Endodermal cell (in vitro differentiated cells): ENCODE measurements around the gene PCOLCE2. TPM values are rescaled to one million over a fixed set of nuclear protein-coding genes. Genes with fewer than 3 reads are reported as not detected.

ENCODE experiments used
- DNase-seq: peaks from one replicate; pipeline ENCODE4 v3.0.0-alpha.2; 2017
- H3K27ac ChIP-seq: 2 replicates; pipeline ENCODE4 v1.5.1; 2013; ENCODE audit warnings: mild to moderate bottlenecking, low read depth, low read length, moderate library complexity
- H3K27me3 ChIP-seq: 2 replicates; pipeline ENCODE4 v1.6.1; 2013; ENCODE audit warnings: mild to moderate bottlenecking, low read length, moderate library complexity; ENCODE audit not compliant: insufficient read depth, control insufficient read depth, poor library complexity, severe bottlenecking
- H3K36me3 ChIP-seq: 2 replicates; pipeline ENCODE4 v1.7.0; 2013; ENCODE audit warnings: mild to moderate bottlenecking, low read length, moderate library complexity; ENCODE audit not compliant: control insufficient read depth, insufficient read depth
- H3K4me1 ChIP-seq: one replicate; pipeline ENCODE4 v1.7.0; 2013; ENCODE audit warnings: low read length; ENCODE audit not compliant: control insufficient read depth, insufficient read depth
- H3K4me3 ChIP-seq: 2 replicates; pipeline ENCODE4 v1.5.1; 2013; ENCODE audit warnings: mild to moderate bottlenecking, low read length, moderate library complexity
- H3K9ac ChIP-seq: 2 replicates; pipeline ENCODE4 v1.6.1; 2013; ENCODE audit warnings: mild to moderate bottlenecking, low read length, moderate library complexity; ENCODE audit not compliant: poor library complexity, severe bottlenecking; ENCODE audit errors: extremely low read depth
- H3K9me3 ChIP-seq: 2 replicates; pipeline ENCODE4 v1.6.1; 2013; ENCODE audit warnings: mild to moderate bottlenecking, low read length, moderate library complexity; ENCODE audit not compliant: control insufficient read depth
- H3K27ac Mint-ChIP-seq: 2 replicates; pipeline ENCODE4 v1.8.0; 2020; ENCODE audit warnings: mixed read lengths
- H3K27me3 Mint-ChIP-seq: 2 replicates; pipeline ENCODE4 v1.8.0; 2021; ENCODE audit warnings: mild to moderate bottlenecking, mixed read lengths; ENCODE audit not compliant: insufficient read depth
- H3K36me3 Mint-ChIP-seq: 2 replicates; pipeline ENCODE4 v1.8.0; 2020; ENCODE audit warnings: low read depth, mixed read lengths
- H3K4me1 Mint-ChIP-seq: 2 replicates; pipeline ENCODE4 v1.8.0; 2020; ENCODE audit warnings: mixed read lengths
- H3K4me3 Mint-ChIP-seq: 2 replicates; pipeline ENCODE4 v1.8.0; 2020; ENCODE audit warnings: mild to moderate bottlenecking, moderate library complexity, mixed read lengths
- H3K9me3 Mint-ChIP-seq: 2 replicates; pipeline ENCODE4 v1.8.0; 2020; ENCODE audit warnings: mild to moderate bottlenecking, mixed read lengths
- CTCF ChIP-seq: fragments of 200-600 bp; sonication (generic); conservative IDR thresholded peaks from 2 replicates; pipeline ENCODE4 v1.5.0; 2021; ENCODE audit warnings: antibody characterized with exemption, mild to moderate bottlenecking
- WGBS, 2 experiments: methylation state at CpG; one replicate each; pipeline versions ENCODE4 v1.1.5 to v1.1.7; 2013; ENCODE audit warnings: missing lambda C conversion rate in 2 of 2, mixed read lengths in 1 of 2; ENCODE audit not compliant: insufficient coverage in 1 of 2, insufficient read length in 1 of 2; 5-methylcytosine and 5-hydroxymethylcytosine counted together
- total RNA-seq, 2 donors: library from RNA; stranded (reverse); fragmentation: NEBNext Ultra II Directional in 1 of 2; extraction: Animal tissue kit (Norgen Biotek cat#: 25700) in 1 of 2; gene quantifications; 2 replicates in 1 of 2; 3 replicates in 1 of 2; pipeline ENCODE4 v1.2.1, GENCODE V29; 2021

The PCOLCE2 gene
- total RNA-seq, 2 donors from 2014 or later: 17.0 to 18.0 TPM

- H3K36me3 Mint-ChIP-seq: no peaks in the 10 kb centered on the region
Observed at GRCh38 chr3:142853270-142854168, 35.4 kb downstream of the PCOLCE2 start.

GRCh38 chr3:142852009-142852408, 36.9 kb downstream of the PCOLCE2 start:
- Mint-ChIP-seq H3K27me3 (no peaks in the 10 kb centered on the region), H3K27ac (no peak overlapping the region)

More at GRCh38 chr3:142853270-142854168, 35.4 kb downstream of the PCOLCE2 start:
- H3K9ac ChIP-seq: no peak overlapping the region
- no peak for DNase-seq
- no peaks in the 10 kb centered on the region for H3K27me3 ChIP-seq
- H3K9me3 ChIP-seq: no peaks in the 10 kb centered on the region
- Mint-ChIP-seq H3K4me1 (peaks cover 25% of the 10 kb centered on the region), H3K9me3 (no peaks in the 10 kb centered on the region), H3K27me3 (no peaks in the 10 kb centered on the region), H3K4me3 (no peak overlapping the region), H3K27ac (no peak overlapping the region)
- no peak for TF ChIP-seq CTCF
- peaks cover 5% of the 10 kb centered on the region for H3K4me1 ChIP-seq
- H3K27ac ChIP-seq: no peak overlapping the region
- no peak overlapping the region for H3K4me3 ChIP-seq
- no peaks in the 10 kb centered on the region for H3K36me3 ChIP-seq
- 67 to 80% methylated on average over 4 to 10 of the region's 10 CpGs for WGBS, 2 experiments

GRCh38 chr3:142850395-142851023, 38.4 kb downstream of the PCOLCE2 start:
- DNase-seq: no peak
- Mint-ChIP-seq H3K27ac (no peak overlapping the region), H3K36me3 (peaks cover 7% of the 10 kb centered on the region), H3K4me1 (peaks cover 10% of the 10 kb centered on the region), H3K9me3 (no peaks in the 10 kb centered on the region), H3K4me3 (no peak overlapping the region), H3K27me3 (no peaks in the 10 kb centered on the region)
- no peaks in the 10 kb centered on the region for H3K9me3 ChIP-seq
- H3K4me1 ChIP-seq: no peaks in the 10 kb centered on the region
- H3K9ac ChIP-seq: no peak overlapping the region
- H3K36me3 ChIP-seq: peaks cover 11% of the 10 kb centered on the region
- no peak overlapping the region for H3K27ac ChIP-seq
- H3K27me3 ChIP-seq: no peaks in the 10 kb centered on the region
- no peak for TF ChIP-seq CTCF
- 81 to 84% methylated on average over 2 of the region's 2 CpGs for WGBS, 2 experiments
- H3K4me3 ChIP-seq: no peak overlapping the region

More at GRCh38 chr3:142852009-142852408, 36.9 kb downstream of the PCOLCE2 start:
- Mint-ChIP-seq H3K9me3 (no peaks in the 10 kb centered on the region), H3K4me3 (no peak overlapping the region), H3K4me1 (peaks cover 21% of the 10 kb centered on the region), H3K36me3 (peaks cover 5% of the 10 kb centered on the region)
- no peak overlapping the region for H3K4me3 ChIP-seq
- DNase-seq: no peak
- H3K27me3 ChIP-seq: no peaks in the 10 kb centered on the region
- H3K9me3 ChIP-seq: no peaks in the 10 kb centered on the region
- no peak overlapping the region for H3K9ac ChIP-seq
- H3K4me1 ChIP-seq: peaks cover 5% of the 10 kb centered on the region
- H3K36me3 ChIP-seq: peaks cover 8% of the 10 kb centered on the region
- TF ChIP-seq CTCF: no peak
- H3K27ac ChIP-seq: no peak overlapping the region
- 86 to 91% methylated on average over 3 to 4 of the region's 4 CpGs for WGBS, 2 experiments
